Prostate gland (tissue), 2 donors: ENCODE results near the gene ARL2BP. TPM values are rescaled to one million over a fixed set of nuclear protein-coding genes. Genes with fewer than 3 reads are reported as not detected.

Source experiments
- DNase-seq: peaks from one replicate; pipeline ENCODE4 v3.0.0-alpha.2; 2019; ENCODE audit warnings: low spot score
- H3K27ac ChIP-seq, 2 donors: fragments of 200-600 bp; sonication (generic); 2 replicates each; pipeline ENCODE4 v1.5.1; 2017 to 2019
- H3K27me3 ChIP-seq: fragments of 200-600 bp; sonication (generic); replicated peaks from 2 replicates; pipeline ENCODE4 v1.5.1; 2019; ENCODE audit not compliant: insufficient read depth
- H3K36me3 ChIP-seq, 2 donors: fragments of 200-600 bp; sonication (generic); 1 replicate in 1 of 2; 2 replicates in 1 of 2; pipeline versions ENCODE4 v1.5.1 to v1.8.1; 2017 to 2019
- H3K4me1 ChIP-seq: fragments of 200-600 bp; sonication (generic); replicated peaks from 2 replicates; pipeline ENCODE4 v1.5.1; 2019
- H3K4me3 ChIP-seq, 2 donors: fragments of 200-600 bp; sonication (generic); 2 replicates each; pipeline ENCODE4 v1.5.1; 2017 to 2019
- H3K9me3 ChIP-seq: fragments of 200-600 bp; sonication (generic); 2 replicates; pipeline ENCODE4 v1.5.1; 2017
- POLR2A ChIP-seq: fragments of 450-650 bp; IDR thresholded peaks from one replicate; pipeline ENCODE4 v1.6.1; 2016; ENCODE audit warnings: antibody characterized with exemption, mild to moderate bottlenecking
- POLR2AphosphoS5 ChIP-seq: sonication (generic); formaldehyde crosslinking; IDR thresholded peaks from one replicate; pipeline ENCODE4 v1.6.1; 2017; ENCODE audit warnings: antibody characterized with exemption
- WGBS: methylation state at CpG from one replicate; pipeline ENCODE4 v1.1.5; 2018; 5-methylcytosine and 5-hydroxymethylcytosine counted together
- intact Hi-C: fragments of 100-400 bp; cut with DNase I; formaldehyde crosslinking; loops from one replicate; pipeline ENCODE4 v1.14.2; 2022
- total RNA-seq, 2 donors: library from RNA; depleted of rRNA; stranded (reverse); fragments of >200 nt; gene quantifications; one replicate each; pipeline ENCODE4 v1.1.0, GENCODE V29; 2016
- TF ChIP-seq, protein P1 (sequence below), 4 experiments: fragments of 200-600 bp in 2 of 4; fragments of 450-650 bp in 2 of 4; sonication (generic) in 2 of 4; IDR thresholded peaks; 1 replicate in 3 of 4; 2 replicates in 1 of 4; pipeline ENCODE4 v1.5.1; 2016 to 2019; ENCODE audit warnings: antibody characterized with exemption in 4 of 4, mild to moderate bottlenecking in 2 of 4, moderate library complexity in 2 of 4

Gene ARL2BP
- total RNA-seq, 2 donors from 2014 or later, result 62.3 to 81.4 TPM

DNA sequence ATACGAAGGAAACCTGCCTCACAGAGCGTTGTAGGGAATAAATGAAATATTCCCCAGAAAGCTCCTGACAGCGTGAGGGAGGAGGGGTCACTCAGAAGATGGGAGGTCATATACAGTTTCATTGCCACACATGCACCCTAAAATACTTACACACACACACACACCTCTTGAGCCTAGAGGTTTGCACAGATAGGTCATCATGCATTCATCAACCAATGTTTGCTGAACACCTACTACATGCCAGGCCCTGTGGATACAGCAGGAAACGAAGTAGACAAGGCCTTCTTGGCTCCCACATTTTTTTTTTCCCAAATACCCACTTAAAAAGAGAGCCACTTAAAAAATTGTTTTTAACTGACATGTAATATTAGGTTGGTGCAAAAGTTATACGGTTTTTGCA, 40.3 kb downstream of the ARL2BP start:
- no peaks in the 10 kb centered on the region for H3K9me3 ChIP-seq
- DNase-seq, result no peak
- H3K4me1 ChIP-seq, result no peaks in the 10 kb centered on the region
- H3K4me3 ChIP-seq, result no peak overlapping the region
- no peaks in the 10 kb centered on the region for H3K27me3 ChIP-seq
- WGBS, result 81% methylated on average over 5 of the region's 5 CpGs
- intact Hi-C loops, result no loop called here
- H3K36me3 ChIP-seq, result no peaks in the 10 kb centered on the region
- H3K27ac ChIP-seq, result no peak overlapping the region
- TF ChIP-seq, protein P1, sequence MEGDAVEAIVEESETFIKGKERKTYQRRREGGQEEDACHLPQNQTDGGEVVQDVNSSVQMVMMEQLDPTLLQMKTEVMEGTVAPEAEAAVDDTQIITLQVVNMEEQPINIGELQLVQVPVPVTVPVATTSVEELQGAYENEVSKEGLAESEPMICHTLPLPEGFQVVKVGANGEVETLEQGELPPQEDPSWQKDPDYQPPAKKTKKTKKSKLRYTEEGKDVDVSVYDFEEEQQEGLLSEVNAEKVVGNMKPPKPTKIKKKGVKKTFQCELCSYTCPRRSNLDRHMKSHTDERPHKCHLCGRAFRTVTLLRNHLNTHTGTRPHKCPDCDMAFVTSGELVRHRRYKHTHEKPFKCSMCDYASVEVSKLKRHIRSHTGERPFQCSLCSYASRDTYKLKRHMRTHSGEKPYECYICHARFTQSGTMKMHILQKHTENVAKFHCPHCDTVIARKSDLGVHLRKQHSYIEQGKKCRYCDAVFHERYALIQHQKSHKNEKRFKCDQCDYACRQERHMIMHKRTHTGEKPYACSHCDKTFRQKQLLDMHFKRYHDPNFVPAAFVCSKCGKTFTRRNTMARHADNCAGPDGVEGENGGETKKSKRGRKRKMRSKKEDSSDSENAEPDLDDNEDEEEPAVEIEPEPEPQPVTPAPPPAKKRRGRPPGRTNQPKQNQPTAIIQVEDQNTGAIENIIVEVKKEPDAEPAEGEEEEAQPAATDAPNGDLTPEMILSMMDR (IDR thresholded peaks at IDR 0.05), result no peak
- TF ChIP-seq POLR2AphosphoS5 (no peak), POLR2A (no peak)

DNA sequence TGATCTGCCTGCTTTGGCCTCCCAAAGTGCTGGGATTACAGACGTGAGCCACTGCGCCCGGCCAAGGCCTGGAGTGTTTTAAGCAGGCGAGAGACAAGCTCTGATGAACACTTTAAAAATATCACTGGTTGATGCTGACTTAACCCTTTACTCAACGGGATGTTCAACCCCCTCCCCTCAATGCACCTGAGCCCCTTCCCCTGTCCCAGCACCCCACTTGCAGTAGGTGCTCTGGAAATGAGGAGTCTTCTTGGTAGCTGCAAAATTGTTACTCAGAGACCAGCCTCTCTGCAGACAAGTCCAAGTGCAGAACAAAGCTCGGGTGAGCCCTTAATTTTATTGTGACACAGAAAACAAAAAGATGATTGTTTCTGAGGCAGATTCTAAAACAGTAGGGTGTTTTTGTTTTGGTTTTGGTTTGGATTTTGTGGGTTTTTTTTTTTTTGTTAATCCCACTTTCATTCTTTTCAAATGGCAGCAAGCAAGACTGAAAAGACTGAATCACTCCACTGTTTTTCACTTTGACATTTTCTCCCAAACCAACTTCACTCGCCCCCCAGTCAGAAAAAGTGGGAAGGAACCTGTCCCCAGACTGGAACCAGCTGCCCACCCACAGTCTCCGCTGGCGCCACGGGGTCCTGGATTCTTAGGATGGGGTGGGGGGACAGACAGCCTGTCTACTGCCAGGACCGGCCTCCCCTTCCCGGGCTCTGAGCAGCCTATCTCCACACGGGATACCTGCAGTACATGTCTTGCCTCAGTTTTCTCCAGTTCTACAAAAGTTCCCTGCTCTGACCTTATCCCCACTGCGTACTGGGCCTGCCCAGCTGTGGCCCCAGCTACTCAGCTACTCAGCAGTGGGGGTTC, 44.6 kb downstream of the ARL2BP start:
- intact Hi-C loops, result loop anchor here (10.0 kb wide), 2 partner anchors 105 to 195 kb away; partner anchors contain the start of genes CPNE2, PSME3IP1 and RSPRY1
- 73% methylated on average over 13 of the region's 14 CpGs for WGBS
- no peaks in the 10 kb centered on the region for H3K9me3 ChIP-seq

DNA sequence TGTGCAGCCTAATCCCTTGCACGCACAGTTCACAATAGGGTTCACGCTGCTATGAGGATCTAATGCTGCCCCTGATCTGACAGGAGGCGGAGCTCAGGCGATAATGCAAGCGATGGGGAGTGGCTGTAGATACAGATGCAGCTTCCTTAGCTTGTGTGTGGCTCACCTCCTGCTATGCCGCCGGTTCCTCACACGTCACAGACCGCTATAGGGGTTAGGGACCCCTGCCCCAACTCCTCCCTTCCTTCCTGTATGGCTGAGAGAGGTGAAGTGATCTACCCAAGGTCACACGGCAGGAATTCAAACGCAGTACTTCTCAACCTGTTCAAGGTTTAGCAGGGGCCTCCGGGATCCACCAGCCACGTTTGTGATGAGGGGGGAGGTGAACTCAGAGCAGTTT, 52.8 kb downstream of the ARL2BP start:
- DNase-seq, result no peak
- H3K9me3 ChIP-seq, result no peaks in the 10 kb centered on the region
- 82% methylated on average over 13 of the region's 13 CpGs for WGBS
- intact Hi-C loops, result loop anchor here (5.0 to 10.0 kb wide), 3 partner anchors 51 to 203 kb away; partner anchors contain the start of genes ARL2BP, CPNE2, PSME3IP1 and RSPRY1
- no peak overlapping the region for H3K4me3 ChIP-seq
- no peaks in the 10 kb centered on the region for H3K4me1 ChIP-seq
- no peak overlapping the region for H3K27ac ChIP-seq
- no peaks in the 10 kb centered on the region for H3K27me3 ChIP-seq
- TF ChIP-seq POLR2AphosphoS5, result no peak
- TF ChIP-seq POLR2A, result no peak
- H3K36me3 ChIP-seq, result no peaks in the 10 kb centered on the region

More for the DNA sequence above, 44.6 kb downstream of the ARL2BP start:
- TF ChIP-seq POLR2AphosphoS5 (no peak), POLR2A (no peak)
- TF ChIP-seq, protein P1 (IDR thresholded peaks at IDR 0.05), result no peak
- H3K27me3 ChIP-seq, result no peaks in the 10 kb centered on the region
- no peaks in the 10 kb centered on the region for H3K4me1 ChIP-seq
- no peaks in the 10 kb centered on the region for H3K36me3 ChIP-seq
- DNase-seq, result no peak
- no peak overlapping the region for H3K4me3 ChIP-seq
- H3K27ac ChIP-seq, result no peak overlapping the region

DNA sequence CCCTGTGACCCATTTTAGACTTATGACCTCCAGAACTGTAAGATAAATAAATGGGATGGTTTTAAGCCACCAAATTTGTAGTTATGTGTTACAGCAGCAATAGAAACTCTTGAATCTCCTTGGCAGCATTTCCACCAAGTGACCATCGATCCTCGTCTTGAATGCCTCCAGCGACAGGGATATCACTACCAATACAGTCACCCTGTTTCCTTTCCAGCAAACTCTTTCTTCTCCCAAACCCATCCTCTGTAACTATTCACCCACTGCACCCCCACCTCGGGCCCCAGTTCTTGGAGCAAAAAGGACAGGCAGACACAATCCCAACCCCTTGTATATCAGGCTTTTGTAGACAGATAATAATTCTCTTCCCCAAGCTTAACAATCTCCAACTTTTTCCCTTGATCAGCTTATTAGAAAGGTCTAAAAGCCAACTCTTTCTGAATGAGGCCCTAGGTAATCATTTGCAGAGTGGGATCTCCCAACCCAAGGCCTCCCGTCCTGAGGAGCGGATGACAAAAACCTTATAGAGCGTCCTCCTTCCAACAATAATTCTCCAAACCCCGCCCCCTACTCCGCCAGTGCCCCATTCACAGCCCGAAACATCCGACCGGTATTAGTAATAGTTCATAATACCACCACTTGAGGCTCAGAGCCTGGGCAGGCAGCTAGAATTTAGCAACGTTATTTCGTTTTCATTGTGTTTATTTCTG, 54.1 kb downstream of the ARL2BP start:
- no peak for DNase-seq
- TF ChIP-seq, protein P1 (IDR thresholded peaks at IDR 0.05), result no peak
- TF ChIP-seq POLR2AphosphoS5 (no peak), POLR2A (no peak)
- H3K27ac ChIP-seq, result peak overlapping the region; percentile 86 to 87
- peak overlapping the region; percentile 26 to 37 for H3K4me3 ChIP-seq
- WGBS, result 19% methylated on average over 14 of the region's 14 CpGs
- intact Hi-C loops, result loop anchor here (5.0 to 10.0 kb wide), 3 partner anchors 52 to 204 kb away; partner anchors contain the start of genes ARL2BP, CPNE2, PSME3IP1 and RSPRY1
- no peaks in the 10 kb centered on the region for H3K4me1 ChIP-seq
- no peaks in the 10 kb centered on the region for H3K36me3 ChIP-seq
- H3K9me3 ChIP-seq, result no peaks in the 10 kb centered on the region
- no peaks in the 10 kb centered on the region for H3K27me3 ChIP-seq
